Vagina (tissue), 2 donors: Measurements from ENCODE around the gene LDHAL6A.

Experiments used
- POLR2AphosphoS5 ChIP-seq, 2 donors: sonication (generic); formaldehyde crosslinking; IDR thresholded peaks; one replicate each; pipeline ENCODE4 v1.9.0; 2017; ENCODE audit warnings: antibody characterized with exemption in 2 of 2, mild to moderate bottlenecking in 2 of 2, low read depth in 1 of 2; ENCODE audit not compliant: insufficient read depth in 1 of 2
- TF ChIP-seq, protein P1 (sequence below), 3 experiments: fragments of 450-650 bp in 2 of 3; fragments of 200-600 bp in 1 of 3; sonication (generic) in 1 of 3; IDR thresholded peaks; one replicate each; pipeline ENCODE4 v1.5.1; 2017 to 2019; ENCODE audit warnings: antibody characterized with exemption in 3 of 3, mild to moderate bottlenecking in 2 of 3, moderate library complexity in 2 of 3

GRCh38 chr11:18416459-18416858 lies 39.2 kb upstream of the LDHAL6A start:
- TF ChIP-seq, protein P1, sequence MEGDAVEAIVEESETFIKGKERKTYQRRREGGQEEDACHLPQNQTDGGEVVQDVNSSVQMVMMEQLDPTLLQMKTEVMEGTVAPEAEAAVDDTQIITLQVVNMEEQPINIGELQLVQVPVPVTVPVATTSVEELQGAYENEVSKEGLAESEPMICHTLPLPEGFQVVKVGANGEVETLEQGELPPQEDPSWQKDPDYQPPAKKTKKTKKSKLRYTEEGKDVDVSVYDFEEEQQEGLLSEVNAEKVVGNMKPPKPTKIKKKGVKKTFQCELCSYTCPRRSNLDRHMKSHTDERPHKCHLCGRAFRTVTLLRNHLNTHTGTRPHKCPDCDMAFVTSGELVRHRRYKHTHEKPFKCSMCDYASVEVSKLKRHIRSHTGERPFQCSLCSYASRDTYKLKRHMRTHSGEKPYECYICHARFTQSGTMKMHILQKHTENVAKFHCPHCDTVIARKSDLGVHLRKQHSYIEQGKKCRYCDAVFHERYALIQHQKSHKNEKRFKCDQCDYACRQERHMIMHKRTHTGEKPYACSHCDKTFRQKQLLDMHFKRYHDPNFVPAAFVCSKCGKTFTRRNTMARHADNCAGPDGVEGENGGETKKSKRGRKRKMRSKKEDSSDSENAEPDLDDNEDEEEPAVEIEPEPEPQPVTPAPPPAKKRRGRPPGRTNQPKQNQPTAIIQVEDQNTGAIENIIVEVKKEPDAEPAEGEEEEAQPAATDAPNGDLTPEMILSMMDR (IDR thresholded peaks at IDR 0.05), result no peak
- TF ChIP-seq POLR2AphosphoS5 (IDR thresholded peaks at IDR 0.05; ENCODE audit: insufficient read depth in 1 of 2, low read depth in 1 of 2), result no peak
